ENCODE data around the gene RHOBTB1.

GRCh38 chr10:60952067-60952845 is 8.3 kb upstream of the RHOBTB1 start:
- TF ChIP-seq EZH2phosphoT487 (IDR thresholded peaks at IDR 0.05; ENCODE audit: low read depth) (no peak), CTCF (IDR thresholded peaks at IDR 0.05; ENCODE audit: low read depth, low read length) (no peak)
